Measurements from ENCODE around the gene GPR153. TPM values are rescaled to one million over a fixed set of nuclear protein-coding genes. Genes with fewer than 3 reads are reported as not detected.

Gene GPR153
- total RNA-seq, 1 experiment from 2014 or later, result 11.8 TPM

GRCh38 chr1:6269720-6270400 lies 9.0 kb upstream of the GPR153 start:
- DNase-seq (ENCODE audit: low read depth), result no peak

GRCh38 chr1:6269296-6269695 lies 8.4 kb upstream of the GPR153 start:
- no peak for DNase-seq (ENCODE audit: low read depth)

GRCh38 chr1:6268415-6268814 lies 7.5 kb upstream of the GPR153 start:
- DNase-seq (ENCODE audit: low read depth), result no peak

- DNase-seq (ENCODE audit: low read depth), result peak; percentile 75
Measured at GRCh38 chr1:6267686-6268322, 6.9 kb upstream of the GPR153 start.

- no peak for DNase-seq (ENCODE audit: low read depth)
Measured at GRCh38 chr1:6266641-6267040, 5.7 kb upstream of the GPR153 start.

- no peak for DNase-seq (ENCODE audit: low read depth)
Measured at GRCh38 chr1:6265151-6265550, 4.3 kb upstream of the GPR153 start.

- DNase-seq (ENCODE audit: low read depth), result no peak
Measured at GRCh38 chr1:6263716-6264115, 2.8 kb upstream of the GPR153 start.

- DNase-seq (ENCODE audit: low read depth), result peak; percentile 47
Measured at GRCh38 chr1:6262555-6263420, 1.9 kb upstream of the GPR153 start.

- DNase-seq (ENCODE audit: low read depth), result no peak
Measured at GRCh38 chr1:6261615-6261995, 707 bp upstream of the GPR153 start.

- DNase-seq (ENCODE audit: low read depth), result no peak
Measured at GRCh38 chr1:6260433-6260934, 414 bp downstream of the GPR153 start.

- DNase-seq (ENCODE audit: low read depth), result peak; percentile 82
Measured at GRCh38 chr1:6259491-6260362, 1.2 kb downstream of the GPR153 start.

- DNase-seq (ENCODE audit: low read depth), result no peak
Measured at GRCh38 chr1:6258675-6259074, 2.2 kb downstream of the GPR153 start.

- peak; percentile 84 for DNase-seq (ENCODE audit: low read depth)
Measured at GRCh38 chr1:6257541-6258069, 3.3 kb downstream of the GPR153 start.

GRCh38 chr1:6256645-6257044 lies 4.3 kb downstream of the GPR153 start:
- DNase-seq (ENCODE audit: low read depth), result peak; percentile 81

- DNase-seq (ENCODE audit: low read depth), result no peak
Measured at GRCh38 chr1:6254691-6255090, 6.2 kb downstream of the GPR153 start.

GRCh38 chr1:6253380-6253779 lies 7.5 kb downstream of the GPR153 start:
- no peak for DNase-seq (ENCODE audit: low read depth)

- no peak for DNase-seq (ENCODE audit: low read depth)
Measured at GRCh38 chr1:6252374-6252710, 8.6 kb downstream of the GPR153 start.

- no peak for DNase-seq (ENCODE audit: low read depth)
Measured at GRCh38 chr1:6251681-6252373, 9.1 kb downstream of the GPR153 start.

- DNase-seq (ENCODE audit: low read depth), result no peak
Measured at GRCh38 chr1:6251233-6251632, 9.7 kb downstream of the GPR153 start.

- no peak for DNase-seq (ENCODE audit: low read depth)
Measured at GRCh38 chr1:6249739-6250689, 10.9 kb downstream of the GPR153 start.

Measured in RPMI7951 (cell line).